ENCODE results near the gene SCN2A.

SCN2A gene

GRCh38 chr2:165434865-165435496, 195.8 kb downstream of the SCN2A start:
- Mint-ChIP-seq H3K27ac (no peak overlapping the region), H3K9me3 (no peaks in the 10 kb centered on the region), H3K4me1 (ENCODE audit: low read depth) (no peaks in the 10 kb centered on the region), H3K36me3 (ENCODE audit: low read depth) (no peaks in the 10 kb centered on the region), H3K4me3 (no peak overlapping the region), H3K27me3 (ENCODE audit: low read depth) (no peaks in the 10 kb centered on the region)

GRCh38 chr2:165435611-165436010, 196.4 kb downstream of the SCN2A start:
- Mint-ChIP-seq H3K4me1 (ENCODE audit: low read depth) (no peaks in the 10 kb centered on the region), H3K36me3 (ENCODE audit: low read depth) (no peaks in the 10 kb centered on the region), H3K4me3 (no peak overlapping the region), H3K9me3 (no peaks in the 10 kb centered on the region), H3K27ac (no peak overlapping the region), H3K27me3 (ENCODE audit: low read depth) (no peaks in the 10 kb centered on the region)

GRCh38 chr2:165436559-165436958, 197.3 kb downstream of the SCN2A start:
- Mint-ChIP-seq H3K9me3 (no peaks in the 10 kb centered on the region), H3K27me3 (ENCODE audit: low read depth) (no peaks in the 10 kb centered on the region), H3K4me3 (no peak overlapping the region), H3K4me1 (ENCODE audit: low read depth) (no peaks in the 10 kb centered on the region), H3K27ac (no peak overlapping the region), H3K36me3 (ENCODE audit: low read depth) (no peaks in the 10 kb centered on the region)

GRCh38 chr2:165440367-165440766, 201.2 kb downstream of the SCN2A start:
- Mint-ChIP-seq H3K27ac (no peak overlapping the region), H3K4me3 (no peak overlapping the region), H3K9me3 (no peaks in the 10 kb centered on the region), H3K36me3 (ENCODE audit: low read depth) (no peaks in the 10 kb centered on the region), H3K27me3 (ENCODE audit: low read depth) (no peaks in the 10 kb centered on the region), H3K4me1 (ENCODE audit: low read depth) (peaks cover 11% of the 10 kb centered on the region)
